Caco-2 (cell line): Measurements from ENCODE around the gene CCDC154. TPM values are rescaled to one million over a fixed set of nuclear protein-coding genes. Genes with fewer than 3 reads are reported as not detected.

Experiments
- BruUV-seq: library from RNA; stranded (reverse); fragments of 400-500 nt; replicated peaks from 2 replicates; lab custom pipeline; 2021; lab: Mats Ljungman, UMichigan
- CTCF ChIA-PET: fragments of 300-600 bp; sonication (Branson Sonifier 250); formaldehyde crosslinking; loops from one replicate; lab custom pipeline; 2022; ENCODE audit warnings: antibody characterized with exemption; lab: Charles Lee
- POLR2A ChIA-PET: fragments of 300-600 bp; sonication (Branson Sonifier 250); formaldehyde crosslinking; loops from one replicate; lab custom pipeline; 2022; ENCODE audit warnings: antibody characterized with exemption; lab: Charles Lee
- DNase-seq, 2 experiments: peaks; one replicate each; pipeline versions ENCODE4 v3.0.0 to v3.0.0-alpha.2; 2020 to 2022
- H3K27me3 ChIP-seq: replicated peaks from 2 replicates; pipeline ENCODE4 v1.6.0; 2011; ENCODE audit warnings: low read length; ENCODE audit not compliant: control insufficient read depth, insufficient read depth
- H3K36me3 ChIP-seq: 2 replicates; pipeline ENCODE4 v1.5.1; 2011; ENCODE audit warnings: low read length; ENCODE audit not compliant: control insufficient read depth, insufficient read depth
- H3K4me1 ChIP-seq: fragments of 250-450 bp; sonication (Bioruptor Pico); 2 replicates; pipeline ENCODE4 v1.5.1; 2020; ENCODE audit warnings: mild to moderate bottlenecking
- H3K4me3 ChIP-seq: 2 replicates; pipeline ENCODE4 v1.5.1; 2011; ENCODE audit warnings: low read depth, mild to moderate bottlenecking, control low read depth, low read length
- H3K9me3 ChIP-seq: fragments of 250-450 bp; sonication (Bioruptor Pico); 2 replicates; pipeline ENCODE4 v1.5.1; 2020; ENCODE audit warnings: mild to moderate bottlenecking, moderate library complexity
- H3K27ac Mint-ChIP-seq: one replicate; pipeline ENCODE4 v1.8.0; 2022; ENCODE audit warnings: mixed read lengths; ENCODE audit not compliant: unreplicated experiment
- H3K27me3 Mint-ChIP-seq: one replicate; pipeline ENCODE4 v1.8.0; 2022; ENCODE audit warnings: mixed read lengths; ENCODE audit not compliant: insufficient read depth, unreplicated experiment
- H3K36me3 Mint-ChIP-seq: one replicate; pipeline ENCODE4 v1.8.0; 2022; ENCODE audit warnings: mild to moderate bottlenecking, mixed read lengths; ENCODE audit not compliant: insufficient read depth, unreplicated experiment
- H3K4me1 Mint-ChIP-seq: one replicate; pipeline ENCODE4 v1.8.0; 2022; ENCODE audit warnings: low read depth, mixed read lengths; ENCODE audit not compliant: unreplicated experiment
- H3K4me3 Mint-ChIP-seq: one replicate; pipeline ENCODE4 v1.8.0; 2022; ENCODE audit warnings: mild to moderate bottlenecking, moderate library complexity, mixed read lengths; ENCODE audit not compliant: unreplicated experiment
- H3K9me3 Mint-ChIP-seq: one replicate; pipeline ENCODE4 v1.8.0; 2022; ENCODE audit warnings: mixed read lengths; ENCODE audit not compliant: unreplicated experiment
- intact Hi-C: fragments of 100-400 bp; cut with micrococcal nuclease; formaldehyde crosslinking; loops from one replicate; pipeline ENCODE4 v1.10.0; 2022; ENCODE audit not compliant: unreplicated experiment
- total RNA-seq: library from RNA; stranded (reverse); gene quantifications from 2 replicates; pipeline ENCODE4 v1.2.3, GENCODE V29; 2022
- TF ChIP-seq, protein P1 (sequence below), 2 experiments: fragments of 200-600 bp in 1 of 2; IDR thresholded peaks; 1 replicate in 1 of 2; 2 replicates in 1 of 2; pipeline versions ENCODE4 v1.5.1 to v1.8.0; 2011 to 2022; ENCODE audit warnings: antibody characterized with exemption in 1 of 2, control low read depth in 1 of 2, inconsistent platforms in 1 of 2, low read depth in 1 of 2, low read length in 1 of 2, mild to moderate bottlenecking in 1 of 2, moderate library complexity in 1 of 2; ENCODE audit not compliant: insufficient read depth in 1 of 2, severe bottlenecking in 1 of 2, unreplicated experiment in 1 of 2

Gene CCDC154
- total RNA-seq, 1 experiment from 2014 or later, result 1.1 TPM

DNA sequence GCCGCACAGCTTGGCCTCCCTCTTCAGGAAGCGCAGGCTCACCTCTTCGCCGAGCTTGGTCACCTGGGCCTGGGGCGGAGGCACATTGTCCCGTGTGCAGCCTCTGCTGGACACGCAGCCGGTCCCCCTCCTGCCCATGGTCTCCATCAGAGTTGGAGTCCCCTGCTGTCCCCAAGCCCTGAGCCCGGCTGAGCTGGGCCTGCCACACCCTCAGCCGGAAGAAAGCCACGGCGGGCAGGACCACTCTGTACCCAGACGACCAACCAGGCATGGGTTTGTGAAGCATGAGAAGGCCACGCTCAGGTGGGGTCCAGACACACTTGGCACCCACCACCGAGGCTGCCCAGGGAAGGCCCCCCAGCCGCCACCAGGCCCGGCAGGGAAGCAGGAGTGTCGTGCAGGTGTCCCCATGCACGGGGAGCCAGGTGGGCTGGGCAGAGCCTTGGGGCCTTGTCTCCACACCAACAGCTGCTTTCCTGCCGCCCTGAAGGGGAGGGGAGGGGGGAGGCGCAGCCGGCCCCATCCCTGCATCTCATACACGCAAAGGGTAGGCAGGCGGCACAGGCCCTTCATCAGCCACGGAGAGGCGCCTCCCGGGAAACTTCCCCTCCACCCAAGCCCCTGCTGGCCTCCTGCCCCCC is 5.2 kb downstream of the CCDC154 start:
- Histone ChIP-seq H3K36me3 (no peaks in the 10 kb centered on the region), H3K4me3 (no peak overlapping the region), H3K4me1 (no peaks in the 10 kb centered on the region), H3K9me3 (no peaks in the 10 kb centered on the region), H3K27me3 (no peaks in the 10 kb centered on the region)
- H3K4me3 Mint-ChIP-seq, result no peak overlapping the region
- H3K36me3 Mint-ChIP-seq, result no peaks in the 10 kb centered on the region
- no peaks in the 10 kb centered on the region for H3K9me3 Mint-ChIP-seq
- TF ChIP-seq, protein P1, sequence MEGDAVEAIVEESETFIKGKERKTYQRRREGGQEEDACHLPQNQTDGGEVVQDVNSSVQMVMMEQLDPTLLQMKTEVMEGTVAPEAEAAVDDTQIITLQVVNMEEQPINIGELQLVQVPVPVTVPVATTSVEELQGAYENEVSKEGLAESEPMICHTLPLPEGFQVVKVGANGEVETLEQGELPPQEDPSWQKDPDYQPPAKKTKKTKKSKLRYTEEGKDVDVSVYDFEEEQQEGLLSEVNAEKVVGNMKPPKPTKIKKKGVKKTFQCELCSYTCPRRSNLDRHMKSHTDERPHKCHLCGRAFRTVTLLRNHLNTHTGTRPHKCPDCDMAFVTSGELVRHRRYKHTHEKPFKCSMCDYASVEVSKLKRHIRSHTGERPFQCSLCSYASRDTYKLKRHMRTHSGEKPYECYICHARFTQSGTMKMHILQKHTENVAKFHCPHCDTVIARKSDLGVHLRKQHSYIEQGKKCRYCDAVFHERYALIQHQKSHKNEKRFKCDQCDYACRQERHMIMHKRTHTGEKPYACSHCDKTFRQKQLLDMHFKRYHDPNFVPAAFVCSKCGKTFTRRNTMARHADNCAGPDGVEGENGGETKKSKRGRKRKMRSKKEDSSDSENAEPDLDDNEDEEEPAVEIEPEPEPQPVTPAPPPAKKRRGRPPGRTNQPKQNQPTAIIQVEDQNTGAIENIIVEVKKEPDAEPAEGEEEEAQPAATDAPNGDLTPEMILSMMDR (IDR thresholded peaks at IDR 0.05; ENCODE audit: insufficient read depth in 1 of 2, low read depth in 1 of 2, low read length in 1 of 2, severe bottlenecking in 1 of 2, unreplicated experiment in 1 of 2), result no peak
- no TSS peak for BruUV-seq
- no peaks in the 10 kb centered on the region for H3K27me3 Mint-ChIP-seq
- POLR2A ChIA-PET, result no interaction called here
- H3K4me1 Mint-ChIP-seq, result no peaks in the 10 kb centered on the region
- H3K27ac Mint-ChIP-seq, result no peak overlapping the region
- CTCF ChIA-PET, result no interaction called here
- intact Hi-C loops, result no loop called here
- no peak for DNase-seq

GRCh38 chr16:1438229-1439057 is 5.9 kb downstream of the CCDC154 start:
- H3K4me1 ChIP-seq, result no peaks in the 10 kb centered on the region
- H3K27me3 ChIP-seq, result no peaks in the 10 kb centered on the region
- no peaks in the 10 kb centered on the region for H3K36me3 ChIP-seq
- Mint-ChIP-seq H3K27me3 (no peaks in the 10 kb centered on the region), H3K36me3 (no peaks in the 10 kb centered on the region), H3K27ac (no peak overlapping the region), H3K9me3 (no peaks in the 10 kb centered on the region), H3K4me1 (no peaks in the 10 kb centered on the region), H3K4me3 (no peak overlapping the region)
- TF ChIP-seq, protein P1 (IDR thresholded peaks at IDR 0.05; ENCODE audit: insufficient read depth in 1 of 2, low read depth in 1 of 2, low read length in 1 of 2, severe bottlenecking in 1 of 2, unreplicated experiment in 1 of 2), result no peak
- H3K9me3 ChIP-seq, result no peaks in the 10 kb centered on the region
- no peak overlapping the region for H3K4me3 ChIP-seq
- DNase-seq, result no peak
- CTCF ChIA-PET, result no interaction called here
- POLR2A ChIA-PET, result no interaction called here
- no TSS peak for BruUV-seq
- intact Hi-C loops, result no loop called here

GRCh38 chr16:1437606-1438005 is 6.8 kb downstream of the CCDC154 start:
- POLR2A ChIA-PET, result no interaction called here
- no peaks in the 10 kb centered on the region for H3K27me3 ChIP-seq
- H3K27ac Mint-ChIP-seq, result no peak overlapping the region
- TF ChIP-seq, protein P1 (IDR thresholded peaks at IDR 0.05; ENCODE audit: insufficient read depth in 1 of 2, low read depth in 1 of 2, low read length in 1 of 2, severe bottlenecking in 1 of 2, unreplicated experiment in 1 of 2), result no peak
- no peaks in the 10 kb centered on the region for H3K36me3 Mint-ChIP-seq
- H3K9me3 Mint-ChIP-seq, result no peaks in the 10 kb centered on the region
- no peaks in the 10 kb centered on the region for H3K36me3 ChIP-seq
- no peaks in the 10 kb centered on the region for H3K27me3 Mint-ChIP-seq
- CTCF ChIA-PET, result no interaction called here
- no peaks in the 10 kb centered on the region for H3K9me3 ChIP-seq
- no peak for DNase-seq
- H3K4me3 Mint-ChIP-seq, result no peak overlapping the region
- intact Hi-C loops, result no loop called here
- no peaks in the 10 kb centered on the region for H3K4me1 Mint-ChIP-seq
- no TSS peak for BruUV-seq
- no peaks in the 10 kb centered on the region for H3K4me1 ChIP-seq
- H3K4me3 ChIP-seq, result no peak overlapping the region
